PFSK-1 (cell line): Measurements from ENCODE around the gene PLK3. TPM values are rescaled to one million over a fixed set of nuclear protein-coding genes. Genes with fewer than 3 reads are reported as not detected.

ENCODE experiments used
- FOXP2 ChIP-seq: optimal IDR thresholded peaks from 2 replicates; pipeline ENCODE3; 2011; ENCODE audit warnings: borderline replicate concordance, control low read depth, inconsistent platforms; ENCODE audit not compliant: insufficient read depth; ENCODE audit errors: extremely low read length, extremely low read depth
- POLR2AphosphoS5 ChIP-seq: IDR thresholded peaks from 2 replicates; pipeline ENCODE4 v1.6.1; 2012; ENCODE audit warnings: low read depth, mild to moderate bottlenecking, control low read depth, low read length, moderate library complexity
- REST ChIP-seq, 2 experiments: IDR thresholded peaks; 2 replicates each; pipeline versions ENCODE4 v1.6.1 to v1.8.0; 2011 to 2012; ENCODE audit warnings: low read depth in 2 of 2, low read length in 2 of 2, control low read depth in 1 of 2, inconsistent platforms in 1 of 2, mild to moderate bottlenecking in 1 of 2, moderate library complexity in 1 of 2; ENCODE audit not compliant: insufficient read depth in 1 of 2
- SIN3A ChIP-seq: IDR thresholded peaks from 2 replicates; pipeline ENCODE4 v1.6.1; 2012; ENCODE audit warnings: mild to moderate bottlenecking, low read length, moderate library complexity, borderline replicate concordance; ENCODE audit not compliant: insufficient read depth
- TAF1 ChIP-seq: IDR thresholded peaks from 2 replicates; pipeline ENCODE4 v1.6.1; 2012; ENCODE audit warnings: low read length, control low read depth, borderline replicate concordance; ENCODE audit not compliant: insufficient read depth
- polyA plus RNA-seq: library from polyadenylated mRNA; unstranded; fragments of >200 nt; gene quantifications from one replicate; pipeline ENCODE4 v1.2.1, GENCODE V29; 2012; ENCODE audit warnings: low read depth, missing spikeins; ENCODE audit not compliant: insufficient read length

Gene PLK3
- polyA plus RNA-seq: 47.2 TPM

DNA sequence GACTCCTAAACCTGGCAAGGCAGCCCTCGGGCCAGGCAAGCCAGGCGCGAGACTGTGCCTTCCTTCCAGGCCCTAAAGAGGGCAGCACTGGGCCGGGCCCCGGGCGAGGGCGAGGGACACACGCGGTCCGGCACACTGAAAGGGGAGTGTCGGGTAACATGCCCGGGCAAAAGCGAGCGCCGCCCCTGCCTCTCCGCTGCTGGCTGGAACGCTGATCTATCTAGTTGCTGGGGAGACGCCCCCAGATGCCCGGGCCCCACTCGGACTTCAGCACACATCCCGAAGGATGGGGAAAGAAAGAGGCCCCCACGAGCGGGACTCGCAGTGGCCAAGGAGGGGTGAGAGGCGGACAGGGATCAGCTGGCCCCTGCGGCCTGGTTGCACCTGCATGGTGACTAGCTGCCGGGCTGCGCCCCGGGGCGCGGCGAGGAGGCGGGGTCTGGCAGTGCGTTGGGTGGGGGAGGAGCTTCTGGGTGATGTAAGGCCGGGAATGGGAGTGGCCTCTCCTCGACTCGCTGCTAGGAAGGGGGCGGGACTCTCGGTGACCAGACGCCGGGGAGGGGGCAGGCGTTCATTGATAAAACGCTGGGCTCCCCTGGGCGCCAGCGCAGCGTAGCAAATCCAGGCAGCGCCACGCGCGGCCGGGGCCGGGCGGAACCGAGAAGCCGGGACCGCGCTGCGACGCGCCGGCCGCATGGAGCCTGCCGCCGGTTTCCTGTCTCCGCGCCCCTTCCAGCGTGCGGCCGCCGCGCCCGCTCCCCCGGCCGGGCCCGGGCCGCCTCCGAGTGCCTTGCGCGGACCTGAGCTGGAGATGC is at the start of gene PLK3:
Gene PLK3, plus strand, starts transcription at position 608 of the 815 bp plus-strand sequence. Its CDS starts 87 bp downstream, at position 695.
- TF ChIP-seq SIN3A (no peak; the same call in 1 of the 2 replicates), TAF1 (peak; percentile 43; the same call in 1 of the 2 replicates), POLR2AphosphoS5 (peak; percentile 83)

DNA sequence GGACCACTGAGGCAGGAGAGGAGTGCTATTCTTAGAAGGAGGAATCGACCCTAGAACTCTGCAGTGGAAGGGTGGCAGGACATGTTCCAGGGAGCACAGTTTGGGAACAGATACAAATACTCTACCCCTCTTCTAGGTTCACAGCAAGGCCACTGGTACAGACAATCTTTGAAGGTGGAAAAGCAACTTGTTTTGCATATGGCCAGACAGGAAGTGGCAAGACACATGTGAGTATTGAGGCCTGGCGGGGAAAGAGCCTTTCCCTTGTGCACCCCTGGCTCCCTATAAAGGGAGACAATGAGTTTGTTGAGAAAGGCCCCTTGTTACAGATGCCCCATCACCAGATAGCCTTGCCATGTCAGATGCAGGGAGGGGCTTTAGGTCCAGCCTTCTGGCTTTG is 42.8 kb upstream of the PLK3 start:
- TF ChIP-seq SIN3A (no peak), POLR2AphosphoS5 (no peak), REST (IDR thresholded peaks at IDR 0.05; ENCODE audit: insufficient read depth in 1 of 2, low read depth in 2 of 2, low read length in 2 of 2) (no peak), FOXP2 (no peak), TAF1 (no peak)

DNA sequence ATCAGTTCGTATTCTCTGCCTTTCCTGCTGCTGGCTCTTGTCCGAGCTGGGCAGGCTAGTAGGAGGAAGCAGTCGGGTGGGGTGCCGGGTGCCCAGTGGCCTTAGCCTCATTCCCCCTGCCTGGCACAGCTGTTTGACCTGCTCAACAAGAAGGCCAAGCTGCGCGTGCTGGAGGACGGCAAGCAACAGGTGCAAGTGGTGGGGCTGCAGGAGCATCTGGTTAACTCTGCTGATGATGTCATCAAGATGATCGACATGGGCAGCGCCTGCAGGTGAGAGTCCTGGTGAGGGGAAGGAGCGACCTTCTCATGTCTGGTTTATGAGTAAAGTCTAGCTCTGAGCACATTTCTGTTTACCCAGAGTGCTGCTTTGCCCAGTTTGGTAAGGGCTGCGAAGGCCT is 41.1 kb upstream of the PLK3 start:
- TF ChIP-seq FOXP2: no peak
- no peak for TF ChIP-seq REST (IDR thresholded peaks at IDR 0.05; ENCODE audit: insufficient read depth in 1 of 2, low read depth in 2 of 2, low read length in 2 of 2)
- TF ChIP-seq SIN3A: no peak
- no peak for TF ChIP-seq POLR2AphosphoS5
- TF ChIP-seq TAF1: no peak

GRCh38 chr1:44760876-44761275 is 39.3 kb upstream of the PLK3 start:
- TF ChIP-seq FOXP2 (no peak), REST (IDR thresholded peaks at IDR 0.05; ENCODE audit: insufficient read depth in 1 of 2, low read depth in 2 of 2, low read length in 2 of 2) (no peak), POLR2AphosphoS5 (no peak), SIN3A (no peak), TAF1 (no peak)

DNA sequence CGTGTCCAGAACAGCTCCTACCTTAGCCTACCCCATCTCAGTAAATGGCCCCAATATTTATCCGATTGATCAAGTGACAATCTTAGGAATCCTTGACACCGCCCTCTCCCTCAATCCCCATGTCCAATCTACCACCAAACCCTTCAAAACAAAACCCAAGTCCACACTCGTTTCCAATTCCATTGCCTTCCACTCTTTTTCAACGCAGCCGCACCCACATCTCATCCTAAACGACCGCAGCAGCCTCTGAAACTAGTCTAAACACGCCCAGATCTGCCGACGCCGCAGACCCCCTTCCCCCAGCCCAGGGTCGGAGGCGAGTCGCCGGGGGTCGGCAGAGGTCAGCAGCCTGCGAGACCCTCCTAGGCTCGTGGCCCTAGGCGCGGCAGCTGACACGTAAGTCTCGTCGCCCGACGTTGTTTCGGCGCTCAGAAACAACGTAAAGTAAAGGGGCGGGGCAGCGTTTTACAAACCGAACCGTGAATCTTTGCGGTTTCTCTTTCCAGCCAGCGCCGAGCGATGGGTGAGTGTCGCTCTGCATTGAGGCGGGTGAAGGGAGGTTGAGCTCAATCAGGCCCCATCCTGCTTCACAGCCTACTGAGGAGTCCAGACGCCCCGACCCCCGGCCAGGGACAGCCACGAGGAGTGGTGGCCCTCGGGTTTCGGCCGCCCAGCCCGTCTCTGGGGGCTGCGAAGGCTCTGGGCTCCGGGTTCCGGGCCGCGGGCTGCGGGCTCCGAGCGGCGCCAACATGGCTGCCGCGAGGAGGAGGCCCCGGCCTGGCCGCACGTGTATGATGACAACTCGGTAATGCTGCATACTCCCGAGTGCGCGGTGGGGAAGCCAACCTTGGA is 24.9 kb upstream of the PLK3 start, which contains the start of gene RPS8:
Gene RPS8, plus strand, starts transcription at position 463 of the 852 bp plus-strand sequence. Its CDS starts 57 bp downstream, at position 520.
- peak; percentile 99 for TF ChIP-seq POLR2AphosphoS5
- TF ChIP-seq SIN3A: peak; percentile 41; the same call in 1 of the 2 replicates
- peak; percentile 15 to 70; a peak in 2 of 4 replicates for TF ChIP-seq REST (IDR thresholded peaks at IDR 0.05; ENCODE audit: insufficient read depth in 1 of 2, low read depth in 2 of 2, low read length in 2 of 2)
- TF ChIP-seq FOXP2: no peak
- peak; percentile 98 for TF ChIP-seq TAF1
